CD4-positive, alpha-beta T cell treated with Interleukin-15 for 1 hour (primary cell): ENCODE data around the gene HCFC1R1.

Experiments used
- DNase-seq: peaks from one replicate; pipeline ENCODE4 v3.0.0-alpha.2; 2020

The HCFC1R1 gene

GRCh38 chr16:2991566-2992261, 32.0 kb downstream of the HCFC1R1 start:
- DNase-seq: no peak

DNA sequence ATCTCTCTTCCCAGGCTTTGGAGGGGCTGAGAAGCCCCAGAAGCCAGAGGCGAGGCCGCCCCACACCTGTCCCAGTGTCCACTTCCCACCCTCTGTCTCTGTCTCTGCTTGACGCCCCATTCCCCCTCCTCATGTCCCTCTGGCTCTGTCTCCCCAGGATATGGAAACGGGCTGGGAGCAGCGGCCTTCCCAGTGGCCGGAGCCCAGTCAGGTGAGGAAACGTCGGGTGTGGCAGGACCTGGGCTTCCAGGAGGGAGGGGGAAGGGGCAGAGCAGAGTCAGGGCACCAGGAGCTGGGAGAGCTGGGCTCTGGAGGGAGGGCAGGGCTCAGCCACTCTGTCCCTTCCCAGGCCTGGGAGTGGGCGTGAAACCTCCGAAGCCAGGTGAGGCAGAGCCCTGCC, 32.9 kb downstream of the HCFC1R1 start:
- no peak for DNase-seq

GRCh38 chr16:2988590-2989099, 35.1 kb downstream of the HCFC1R1 start:
- no peak for DNase-seq

DNA sequence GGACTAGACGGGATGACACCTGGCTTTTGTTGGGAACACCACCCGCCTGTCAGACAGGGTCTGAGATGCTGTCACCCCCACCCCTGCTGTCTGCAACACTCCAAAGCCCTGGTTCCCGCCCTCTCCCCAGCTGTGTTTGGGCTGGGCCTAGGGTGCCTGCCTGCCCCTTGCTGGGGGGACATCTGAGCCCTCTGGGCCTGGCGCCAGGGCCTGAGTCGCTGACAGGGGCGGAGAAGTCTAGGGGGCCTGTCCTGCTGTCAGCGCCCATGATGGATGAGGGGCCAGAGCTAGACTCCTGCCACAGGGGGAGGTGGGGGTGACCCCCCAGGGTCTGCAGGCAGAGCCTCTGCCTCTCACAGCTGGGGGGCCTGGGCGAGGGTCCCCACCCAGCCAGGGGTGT, 35.9 kb downstream of the HCFC1R1 start:
- DNase-seq: no peak

DNA sequence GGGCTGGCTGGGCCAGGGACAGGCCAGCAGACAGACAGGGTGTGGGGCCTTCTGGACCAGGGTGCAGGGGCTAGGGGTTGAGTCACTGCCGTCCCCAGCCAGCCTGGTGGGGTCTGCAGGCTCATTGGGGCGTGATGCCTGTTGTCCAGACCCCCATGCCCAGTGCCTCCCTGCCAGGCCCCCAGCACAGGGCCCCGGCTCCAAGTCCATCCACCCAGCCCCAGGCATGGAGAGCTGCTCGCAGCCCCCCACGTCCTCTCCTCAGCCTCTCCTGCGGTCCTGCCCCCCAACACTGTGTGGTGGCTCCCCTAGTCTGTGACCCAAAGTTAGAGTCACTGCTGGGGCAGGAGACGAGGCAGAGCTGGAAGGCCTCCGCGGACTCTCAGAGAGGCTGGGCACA, 36.5 kb downstream of the HCFC1R1 start:
- no peak for DNase-seq

GRCh38 chr16:2986623-2987188, 37.0 kb downstream of the HCFC1R1 start:
- no peak for DNase-seq

DNA sequence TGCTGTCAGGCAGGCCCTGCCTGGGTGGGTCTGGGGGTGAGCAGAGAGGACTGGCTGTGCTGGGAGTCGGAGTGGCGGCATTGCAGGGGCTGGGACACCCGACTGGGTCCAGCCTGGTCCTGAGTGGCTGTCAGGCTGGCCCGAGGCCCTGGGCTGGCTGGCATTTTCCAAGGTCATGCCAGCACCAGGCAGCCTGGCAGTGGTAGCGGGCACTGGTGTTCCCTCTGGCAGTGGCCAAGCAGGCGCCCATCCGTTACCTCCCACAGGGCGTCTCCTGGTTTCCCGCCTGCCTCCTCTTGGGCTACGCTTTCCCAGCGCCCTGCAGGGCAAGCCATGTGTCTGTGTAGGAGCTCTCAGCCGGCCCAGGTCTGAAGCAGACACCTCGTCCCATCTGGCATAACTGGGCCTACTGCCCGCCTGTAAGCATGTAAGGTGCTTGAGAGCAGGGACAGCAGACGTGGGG, 37.8 kb downstream of the HCFC1R1 start:
- no peak for DNase-seq

- no peak for DNase-seq
Measured at GRCh38 chr16:2985462-2985861, 38.3 kb downstream of the HCFC1R1 start.

GRCh38 chr16:2983706-2984136, 40.0 kb downstream of the HCFC1R1 start:
- peak; percentile 70 for DNase-seq

DNA sequence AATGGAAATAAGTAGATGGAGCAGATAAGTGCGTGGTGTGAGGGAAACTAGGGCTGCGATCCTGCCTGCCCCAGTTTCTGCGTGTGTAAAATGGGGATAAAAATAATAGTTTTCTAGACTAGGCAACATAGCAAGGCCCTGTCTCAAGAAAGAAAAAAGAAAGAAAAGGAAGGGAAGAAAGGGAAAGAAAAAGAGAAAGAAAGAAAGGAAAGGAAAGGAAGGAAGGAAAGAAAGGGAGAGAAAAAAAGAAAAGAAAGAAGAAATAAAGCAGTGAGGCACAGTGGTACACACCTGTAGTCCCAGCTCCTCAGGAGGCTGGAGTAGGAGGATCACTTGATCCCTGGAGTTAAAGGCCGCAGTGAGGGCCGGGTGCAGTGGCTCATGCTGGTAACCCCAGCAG, 41.3 kb downstream of the HCFC1R1 start:
- DNase-seq: no peak

DNA sequence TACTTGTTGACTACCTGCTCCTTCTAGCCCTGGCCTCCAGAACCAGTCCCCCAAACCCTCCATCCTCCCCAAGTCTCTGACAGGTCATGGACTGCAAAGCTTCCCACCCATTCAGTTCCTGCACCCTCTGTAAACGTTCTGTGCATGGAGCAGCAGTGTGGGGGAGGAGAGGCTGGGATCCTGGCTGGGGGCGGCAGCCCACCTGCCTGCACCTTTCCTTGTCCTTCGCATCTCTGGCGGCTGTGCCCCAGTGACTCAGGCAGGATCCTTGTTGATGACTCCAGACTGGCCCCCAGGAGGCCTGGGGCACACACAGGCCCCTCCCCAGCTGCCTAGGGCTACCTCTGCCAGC, 41.9 kb downstream of the HCFC1R1 start:
- DNase-seq: no peak

DNA sequence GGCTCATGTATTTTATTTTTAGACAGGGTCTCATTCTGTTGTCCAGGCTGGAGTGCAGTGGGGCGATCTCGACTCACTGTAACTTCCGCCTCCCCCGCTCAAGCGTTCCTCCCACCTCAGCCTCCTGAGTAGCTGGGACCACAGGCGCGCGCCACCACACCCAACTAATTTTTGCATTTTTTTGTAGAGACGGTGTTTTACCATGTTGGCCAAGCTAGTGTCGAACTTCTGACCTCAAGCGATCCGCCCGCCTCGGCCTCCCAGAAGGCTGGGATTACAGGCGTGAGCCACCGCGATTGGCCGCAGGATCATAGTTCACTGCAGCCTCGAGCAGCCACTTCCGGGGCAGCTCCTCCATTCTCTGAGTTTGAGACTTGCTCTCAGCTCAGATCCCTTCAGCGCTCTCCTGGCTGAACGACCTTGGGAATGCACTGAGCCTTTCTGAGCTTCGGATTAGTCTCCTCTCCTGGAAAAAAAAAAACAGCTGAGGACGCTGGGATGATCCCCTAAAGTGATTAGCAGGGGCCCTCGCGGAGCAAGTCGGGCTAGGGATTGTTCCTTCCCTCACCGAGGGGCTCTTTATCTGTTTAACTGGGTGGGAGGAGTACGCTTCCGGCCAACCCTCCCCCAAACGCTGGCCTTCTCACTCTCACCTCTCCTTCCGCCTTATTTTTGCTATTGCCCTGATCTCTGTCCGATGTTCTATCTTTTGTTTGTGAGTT, 42.4 kb downstream of the HCFC1R1 start:
- no peak for DNase-seq

GRCh38 chr16:2980227-2981176, 43.2 kb downstream of the HCFC1R1 start, which contains the start of gene PKMYT1:
TSS of gene PKMYT1 (minus strand) at chr16:2980446. CDS start at chr16:2979657, 789 bp downstream.
- peak; percentile 93 for DNase-seq

DNA sequence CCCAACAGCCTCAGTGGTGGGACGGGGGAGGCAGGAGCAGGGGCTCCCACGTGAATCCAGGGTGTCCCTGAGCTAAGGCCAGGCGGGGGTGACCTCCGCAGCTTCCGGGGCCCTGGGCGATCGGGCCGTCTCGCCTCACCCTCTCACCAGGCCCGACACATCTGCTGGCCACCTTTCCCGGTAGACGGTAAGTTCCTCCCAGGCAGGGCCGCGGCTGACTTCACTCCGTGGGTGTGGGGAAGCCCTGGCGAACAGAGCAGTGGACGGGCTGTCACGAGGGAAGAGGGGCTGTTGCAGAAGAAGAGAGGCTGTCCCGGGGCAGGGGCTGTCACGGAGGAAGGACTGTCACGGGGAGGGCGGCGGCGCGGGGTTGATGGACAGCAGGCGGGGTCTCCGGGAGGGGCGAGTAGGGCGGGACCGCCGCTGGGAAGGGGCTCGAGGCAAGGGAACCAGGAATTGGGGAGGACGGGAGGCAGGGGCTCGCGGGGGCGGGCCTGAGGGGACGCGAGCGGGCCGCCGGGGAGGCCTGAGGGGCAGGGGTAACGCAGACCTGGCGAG, 44.0 kb downstream of the HCFC1R1 start:
- DNase-seq: no peak

GRCh38 chr16:2977440-2977839, 46.3 kb downstream of the HCFC1R1 start:
- DNase-seq: no peak

GRCh38 chr16:2976673-2977072, 47.1 kb downstream of the HCFC1R1 start:
- no peak for DNase-seq

DNA sequence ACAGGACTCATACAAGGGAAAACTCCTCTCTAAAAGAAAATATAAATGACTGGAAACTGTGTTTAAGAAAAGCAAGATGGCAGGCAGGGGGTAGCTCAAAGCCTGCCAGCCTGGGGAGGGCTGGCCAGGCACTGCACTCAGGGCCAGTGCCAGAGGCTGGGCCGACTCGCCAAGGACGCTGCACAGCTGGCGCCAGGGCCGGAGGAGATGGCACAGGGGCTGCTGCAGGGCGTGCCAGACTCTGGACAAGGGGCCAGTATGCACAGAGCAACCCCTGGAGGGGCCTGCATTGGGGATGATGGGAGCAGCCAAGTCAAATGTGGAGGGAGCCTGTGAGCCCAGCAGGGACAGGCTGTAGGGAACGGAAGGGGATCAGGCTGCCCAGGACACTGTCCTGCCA, 47.5 kb downstream of the HCFC1R1 start:
- DNase-seq: no peak

DNA sequence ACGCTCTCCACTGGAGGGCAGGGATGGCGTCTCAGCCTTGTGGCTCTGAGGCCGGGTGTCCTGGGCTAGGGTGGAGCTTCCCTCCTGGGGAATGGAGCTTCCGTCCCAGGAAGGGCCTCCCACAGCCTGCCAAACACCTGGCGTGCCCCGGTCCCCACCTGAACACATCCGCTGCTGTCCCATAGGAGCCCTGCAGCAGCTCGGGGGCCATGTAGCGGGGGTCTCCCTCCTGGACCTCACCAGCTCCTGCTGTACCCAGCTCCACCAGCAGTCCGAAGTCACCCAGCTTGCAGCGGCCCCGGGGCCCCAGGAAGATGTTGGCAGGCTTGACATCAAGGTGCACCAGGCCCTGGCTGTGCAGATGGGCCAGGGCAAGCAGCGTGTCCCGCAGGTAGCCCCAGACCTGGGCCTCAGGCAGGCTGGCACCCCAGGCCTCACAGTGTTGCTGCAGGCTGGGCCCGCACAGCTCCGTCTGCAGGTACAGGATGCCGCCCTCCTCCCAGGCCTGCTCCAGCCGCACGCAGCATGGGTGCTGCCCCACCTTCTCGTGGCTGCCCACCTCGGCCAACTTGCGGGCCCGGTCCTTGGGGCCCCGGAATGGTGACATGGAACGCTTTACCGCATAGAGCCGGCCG, 48.5 kb downstream of the HCFC1R1 start:
- DNase-seq: no peak

GRCh38 chr16:2974319-2975056, 49.3 kb downstream of the HCFC1R1 start:
- no peak for DNase-seq

- DNase-seq: no peak
Measured at GRCh38 chr16:2973605-2974318, 50.0 kb downstream of the HCFC1R1 start.
